Nephron (organoid): Measurements from ENCODE around the gene PTGS1.
"Not testable (repeated sequence)": the region's sequence is repeated elsewhere in the genome, so short reads cannot be mapped to it uniquely, and the experiment has no call there.

Source experiments
- H3K27ac Mint-ChIP-seq, 3 experiments: 2 replicates each; pipeline ENCODE4 v1.8.0; 2020; ENCODE audit warnings: mixed read lengths in 3 of 3, mild to moderate bottlenecking in 2 of 3, moderate library complexity in 1 of 3
- H3K27me3 Mint-ChIP-seq: 2 replicates; pipeline ENCODE4 v1.8.0; 2021; ENCODE audit warnings: low read depth, mild to moderate bottlenecking, moderate library complexity, mixed read lengths
- H3K36me3 Mint-ChIP-seq: 2 replicates; pipeline ENCODE4 v1.8.0; 2020; ENCODE audit warnings: low read depth, mixed read lengths
- H3K4me1 Mint-ChIP-seq: 2 replicates; pipeline ENCODE4 v1.8.0; 2020; ENCODE audit warnings: mixed read lengths
- H3K4me3 Mint-ChIP-seq, 3 experiments: 2 replicates each; pipeline ENCODE4 v1.8.0; 2020; ENCODE audit warnings: mild to moderate bottlenecking in 3 of 3, mixed read lengths in 3 of 3, moderate library complexity in 2 of 3
- H3K9me3 Mint-ChIP-seq: 2 replicates; pipeline ENCODE4 v1.8.0; 2020; ENCODE audit warnings: mixed read lengths
- TF ChIP-seq, protein P1 (sequence below), 3 experiments: fragments of 200-600 bp; sonication (generic); IDR thresholded peaks; one replicate each; pipeline ENCODE4 v1.5.0; 2021; ENCODE audit warnings: antibody characterized with exemption in 3 of 3; ENCODE audit not compliant: unreplicated experiment in 3 of 3

PTGS1 gene

GRCh38 chr9:122360891-122361290, 9.9 kb upstream of the PTGS1 start:
- H3K9me3 Mint-ChIP-seq, result peaks cover 11% of the 10 kb centered on the region
- no peak overlapping the region for H3K27ac Mint-ChIP-seq
- no peaks in the 10 kb centered on the region for H3K4me1 Mint-ChIP-seq
- H3K27me3 Mint-ChIP-seq, result peaks cover 21% of the 10 kb centered on the region
- TF ChIP-seq, protein P1, sequence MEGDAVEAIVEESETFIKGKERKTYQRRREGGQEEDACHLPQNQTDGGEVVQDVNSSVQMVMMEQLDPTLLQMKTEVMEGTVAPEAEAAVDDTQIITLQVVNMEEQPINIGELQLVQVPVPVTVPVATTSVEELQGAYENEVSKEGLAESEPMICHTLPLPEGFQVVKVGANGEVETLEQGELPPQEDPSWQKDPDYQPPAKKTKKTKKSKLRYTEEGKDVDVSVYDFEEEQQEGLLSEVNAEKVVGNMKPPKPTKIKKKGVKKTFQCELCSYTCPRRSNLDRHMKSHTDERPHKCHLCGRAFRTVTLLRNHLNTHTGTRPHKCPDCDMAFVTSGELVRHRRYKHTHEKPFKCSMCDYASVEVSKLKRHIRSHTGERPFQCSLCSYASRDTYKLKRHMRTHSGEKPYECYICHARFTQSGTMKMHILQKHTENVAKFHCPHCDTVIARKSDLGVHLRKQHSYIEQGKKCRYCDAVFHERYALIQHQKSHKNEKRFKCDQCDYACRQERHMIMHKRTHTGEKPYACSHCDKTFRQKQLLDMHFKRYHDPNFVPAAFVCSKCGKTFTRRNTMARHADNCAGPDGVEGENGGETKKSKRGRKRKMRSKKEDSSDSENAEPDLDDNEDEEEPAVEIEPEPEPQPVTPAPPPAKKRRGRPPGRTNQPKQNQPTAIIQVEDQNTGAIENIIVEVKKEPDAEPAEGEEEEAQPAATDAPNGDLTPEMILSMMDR (IDR thresholded peaks at IDR 0.05; ENCODE audit: unreplicated experiment in 3 of 3), result no peak
- H3K36me3 Mint-ChIP-seq, result no peaks in the 10 kb centered on the region
- no peak overlapping the region for H3K4me3 Mint-ChIP-seq

DNA sequence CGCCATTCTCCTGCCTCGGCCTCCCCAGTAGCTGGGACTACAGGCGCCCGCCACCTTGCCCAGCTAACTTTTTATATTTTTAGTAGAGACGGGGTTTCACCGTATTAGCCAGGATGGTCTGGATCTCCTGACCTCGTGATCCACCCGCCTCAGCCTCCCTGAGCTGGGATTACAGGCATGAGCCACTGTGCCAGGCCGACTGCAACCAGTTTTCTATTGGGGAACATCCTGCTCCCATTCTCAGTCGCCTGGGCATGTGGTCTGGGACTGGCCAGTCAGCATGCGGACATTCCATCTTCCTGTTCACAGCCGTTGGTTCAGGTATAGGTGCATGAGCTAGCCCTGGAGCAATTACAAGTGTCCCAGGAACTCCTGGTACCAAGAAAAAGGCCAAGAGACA, 7.7 kb upstream of the PTGS1 start:
- H3K9me3 Mint-ChIP-seq, H3K4me3 Mint-ChIP-seq, H3K4me1 Mint-ChIP-seq, H3K36me3 Mint-ChIP-seq, H3K27ac Mint-ChIP-seq: not testable (repeated sequence)
- peaks cover 24% of the 10 kb centered on the region for H3K27me3 Mint-ChIP-seq

DNA sequence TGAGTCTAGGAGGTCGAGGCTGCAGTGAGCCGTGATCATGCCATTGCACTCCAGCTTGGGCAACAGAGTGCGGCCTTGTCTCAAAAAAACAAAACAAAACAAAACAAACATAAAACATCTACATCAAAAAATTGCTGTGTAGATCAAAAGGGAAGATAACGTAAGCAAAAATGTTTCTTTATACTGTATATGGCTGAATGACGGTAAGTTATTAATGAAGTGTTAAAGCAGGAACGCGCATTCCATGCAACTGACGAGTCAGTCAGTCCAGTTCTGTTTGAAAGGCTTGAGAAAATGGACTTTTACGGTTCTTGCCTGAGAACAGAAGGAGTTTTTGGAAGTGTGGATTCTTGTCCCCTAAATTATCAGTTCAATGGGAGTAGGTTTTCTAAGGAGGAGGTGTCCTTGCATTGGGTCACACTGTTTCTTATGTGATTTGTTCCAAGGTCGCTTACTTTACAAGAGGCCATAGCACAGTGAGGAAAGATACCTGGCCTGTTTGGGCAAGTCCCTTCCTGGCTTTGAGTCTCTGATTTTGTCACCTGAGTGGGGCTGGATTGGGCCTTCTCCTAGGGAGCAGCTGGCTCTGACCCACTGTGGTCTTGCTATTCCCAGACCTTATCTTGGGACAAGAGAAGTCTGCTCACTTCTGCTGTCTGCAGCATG, 6.6 kb upstream of the PTGS1 start:
- H3K27me3 Mint-ChIP-seq, result peaks cover 33% of the 10 kb centered on the region

GRCh38 chr9:122364783-122365150, 6.1 kb upstream of the PTGS1 start:
- H3K27me3 Mint-ChIP-seq, result peaks cover 37% of the 10 kb centered on the region
- H3K9me3 Mint-ChIP-seq, result no peaks in the 10 kb centered on the region
- no peaks in the 10 kb centered on the region for H3K36me3 Mint-ChIP-seq
- no peak overlapping the region for H3K27ac Mint-ChIP-seq
- no peak overlapping the region for H3K4me3 Mint-ChIP-seq
- no peaks in the 10 kb centered on the region for H3K4me1 Mint-ChIP-seq
- TF ChIP-seq, protein P1 (IDR thresholded peaks at IDR 0.05; ENCODE audit: unreplicated experiment in 3 of 3), result no peak

More for the DNA sequence above, 6.6 kb upstream of the PTGS1 start:
- no peak overlapping the region for H3K27ac Mint-ChIP-seq
- H3K36me3 Mint-ChIP-seq, result no peaks in the 10 kb centered on the region
- TF ChIP-seq, protein P1 (IDR thresholded peaks at IDR 0.05; ENCODE audit: unreplicated experiment in 3 of 3), result no peak
- no peaks in the 10 kb centered on the region for H3K4me1 Mint-ChIP-seq
- H3K4me3 Mint-ChIP-seq, result no peak overlapping the region
- H3K9me3 Mint-ChIP-seq, result no peaks in the 10 kb centered on the region

DNA sequence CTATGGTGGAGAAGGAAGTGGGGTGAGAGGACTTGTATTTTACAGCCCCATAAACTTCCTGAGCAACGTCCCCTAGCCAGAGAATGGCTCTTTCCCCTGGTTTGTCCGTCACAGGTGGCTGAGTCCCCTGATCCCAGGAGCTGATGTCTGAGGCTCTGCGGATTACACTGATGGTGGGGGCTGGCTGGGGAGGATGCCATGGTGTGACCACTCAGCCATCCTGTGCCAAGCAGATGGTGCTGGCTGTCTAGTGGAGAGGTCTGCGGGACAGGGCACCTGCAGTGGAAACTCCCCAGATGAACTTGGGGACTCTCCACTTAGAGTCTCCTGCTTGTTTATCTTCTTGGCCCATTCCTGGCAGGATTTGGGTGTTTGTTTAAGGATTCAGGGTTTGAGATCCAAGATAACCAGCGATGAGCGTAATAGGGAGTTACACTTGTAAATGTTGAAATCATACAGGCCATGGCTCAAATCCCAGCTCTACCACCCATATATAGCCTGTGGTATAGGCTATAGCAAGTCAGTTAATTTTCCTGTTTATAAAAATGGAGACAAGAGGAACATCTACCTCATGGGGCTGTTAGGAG, 4.7 kb upstream of the PTGS1 start:
- H3K36me3 Mint-ChIP-seq, result no peaks in the 10 kb centered on the region
- H3K4me1 Mint-ChIP-seq, result no peaks in the 10 kb centered on the region
- H3K27ac Mint-ChIP-seq, result no peak overlapping the region
- no peaks in the 10 kb centered on the region for H3K9me3 Mint-ChIP-seq
- peaks cover 51% of the 10 kb centered on the region for H3K27me3 Mint-ChIP-seq
- no peak overlapping the region for H3K4me3 Mint-ChIP-seq
- TF ChIP-seq, protein P1 (IDR thresholded peaks at IDR 0.05; ENCODE audit: unreplicated experiment in 3 of 3), result no peak

DNA sequence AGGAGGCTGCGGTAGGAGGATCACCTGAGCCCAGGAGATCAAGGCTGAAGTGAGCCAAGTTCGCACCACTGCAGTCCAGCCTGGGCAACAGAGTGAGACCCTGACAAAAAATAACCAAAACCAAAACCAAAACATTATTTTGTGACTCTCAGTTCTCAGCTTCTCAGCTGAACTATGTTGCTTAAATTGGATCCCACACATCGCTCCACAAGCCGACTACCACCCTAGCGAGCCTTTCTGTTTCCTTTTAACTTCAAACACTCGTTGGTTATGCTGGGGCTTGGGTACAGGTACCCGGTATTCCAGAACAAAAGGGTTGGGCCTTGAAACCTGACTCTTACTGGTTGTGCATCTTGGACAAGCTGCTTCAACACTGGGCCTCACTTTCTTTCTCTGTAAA, 3.8 kb upstream of the PTGS1 start:
- no peak overlapping the region for H3K4me3 Mint-ChIP-seq
- no peak overlapping the region for H3K27ac Mint-ChIP-seq
- peaks cover 3% of the 10 kb centered on the region for H3K4me1 Mint-ChIP-seq
- H3K9me3 Mint-ChIP-seq, result no peaks in the 10 kb centered on the region
- TF ChIP-seq, protein P1 (IDR thresholded peaks at IDR 0.05; ENCODE audit: unreplicated experiment in 3 of 3), result no peak
- peaks cover 60% of the 10 kb centered on the region for H3K27me3 Mint-ChIP-seq
- H3K36me3 Mint-ChIP-seq, result no peaks in the 10 kb centered on the region
